ENCODE data around the gene FGF4.

- TF ChIP-seq CUX1 (IDR thresholded peaks at IDR 0.05; ENCODE audit: insufficient replicate concordance, low read depth, low read length), result no peak
- TF ChIP-seq EP300 (IDR thresholded peaks at IDR 0.05; ENCODE audit: borderline replicate concordance in 1 of 2, control insufficient read depth in 1 of 2, low read depth in 2 of 2, low read length in 2 of 2), result no peak
- TF ChIP-seq, protein P1, sequence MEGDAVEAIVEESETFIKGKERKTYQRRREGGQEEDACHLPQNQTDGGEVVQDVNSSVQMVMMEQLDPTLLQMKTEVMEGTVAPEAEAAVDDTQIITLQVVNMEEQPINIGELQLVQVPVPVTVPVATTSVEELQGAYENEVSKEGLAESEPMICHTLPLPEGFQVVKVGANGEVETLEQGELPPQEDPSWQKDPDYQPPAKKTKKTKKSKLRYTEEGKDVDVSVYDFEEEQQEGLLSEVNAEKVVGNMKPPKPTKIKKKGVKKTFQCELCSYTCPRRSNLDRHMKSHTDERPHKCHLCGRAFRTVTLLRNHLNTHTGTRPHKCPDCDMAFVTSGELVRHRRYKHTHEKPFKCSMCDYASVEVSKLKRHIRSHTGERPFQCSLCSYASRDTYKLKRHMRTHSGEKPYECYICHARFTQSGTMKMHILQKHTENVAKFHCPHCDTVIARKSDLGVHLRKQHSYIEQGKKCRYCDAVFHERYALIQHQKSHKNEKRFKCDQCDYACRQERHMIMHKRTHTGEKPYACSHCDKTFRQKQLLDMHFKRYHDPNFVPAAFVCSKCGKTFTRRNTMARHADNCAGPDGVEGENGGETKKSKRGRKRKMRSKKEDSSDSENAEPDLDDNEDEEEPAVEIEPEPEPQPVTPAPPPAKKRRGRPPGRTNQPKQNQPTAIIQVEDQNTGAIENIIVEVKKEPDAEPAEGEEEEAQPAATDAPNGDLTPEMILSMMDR (IDR thresholded peaks at IDR 0.05 in 2 of 3, conservative IDR thresholded peaks at IDR 0.05 in 1 of 3; ENCODE audit: control insufficient read depth in 2 of 3, extremely low read depth in 1 of 3, insufficient read depth in 1 of 3, low read depth in 3 of 3, low read length in 3 of 3), result no peak
- TF ChIP-seq MYC (IDR thresholded peaks at IDR 0.05; ENCODE audit: insufficient read depth, insufficient read length, insufficient replicate concordance, low read length, severe bottlenecking), result no peak
- no peak for TF ChIP-seq POLR2AphosphoS5 (IDR thresholded peaks at IDR 0.05; ENCODE audit: low read length)
- no peak for TF ChIP-seq KDM1A (IDR thresholded peaks at IDR 0.05; ENCODE audit: borderline replicate concordance)
- no peak for TF ChIP-seq REST (IDR thresholded peaks at IDR 0.05; ENCODE audit: low read depth, low read length)
- TF ChIP-seq ATF3 (IDR thresholded peaks at IDR 0.05; ENCODE audit: borderline replicate concordance, extremely low read depth, low read depth, low read length), result no peak
- TF ChIP-seq POLR2A (IDR thresholded peaks at IDR 0.05; ENCODE audit: low read depth, low read length), result no peak
Observed at GRCh38 chr11:69771466-69771865, 3.7 kb downstream of the FGF4 start.

Data from GM12878 (cell line).